ENCODE measurements around the gene PFKL. TPM values are rescaled to one million over a fixed set of nuclear protein-coding genes. Genes with fewer than 3 reads are reported as not detected.

Gene PFKL
- total RNA-seq, 1 donor from 2014 or later = 129 TPM

GRCh38 chr21:44331209-44331608 is 31.4 kb downstream of the PFKL start:
- no peak for DNase-seq (ENCODE audit: low spot score)
- no peaks in the 10 kb centered on the region for H3K27me3 Mint-ChIP-seq (ENCODE audit: low read depth)
- no peaks in the 10 kb centered on the region for H3K36me3 Mint-ChIP-seq (ENCODE audit: low read depth)
- H3K27ac Mint-ChIP-seq (ENCODE audit: unreplicated experiment) = no peak overlapping the region
- no peaks in the 10 kb centered on the region for H3K9me3 Mint-ChIP-seq (ENCODE audit: low read depth)
- H3K4me3 Mint-ChIP-seq (ENCODE audit: unreplicated experiment) = no peak overlapping the region
- no peak for TF ChIP-seq CTCF (IDR thresholded peaks at IDR 0.05)
- peaks cover 5% of the 10 kb centered on the region for H3K4me1 Mint-ChIP-seq (ENCODE audit: low read depth)

GRCh38 chr21:44331650-44332307 is 31.9 kb downstream of the PFKL start:
- no peaks in the 10 kb centered on the region for H3K27me3 Mint-ChIP-seq (ENCODE audit: low read depth)
- no peak for DNase-seq (ENCODE audit: low spot score)
- peaks cover 5% of the 10 kb centered on the region for H3K4me1 Mint-ChIP-seq (ENCODE audit: low read depth)
- no peak for TF ChIP-seq CTCF (IDR thresholded peaks at IDR 0.05)
- no peaks in the 10 kb centered on the region for H3K9me3 Mint-ChIP-seq (ENCODE audit: low read depth)
- peak overlapping the region; percentile 61 for H3K27ac Mint-ChIP-seq (ENCODE audit: unreplicated experiment)
- no peak overlapping the region for H3K4me3 Mint-ChIP-seq (ENCODE audit: unreplicated experiment)
- no peaks in the 10 kb centered on the region for H3K36me3 Mint-ChIP-seq (ENCODE audit: low read depth)

GRCh38 chr21:44332383-44332782 is 32.5 kb downstream of the PFKL start:
- no peak for TF ChIP-seq CTCF (IDR thresholded peaks at IDR 0.05)
- no peak for DNase-seq (ENCODE audit: low spot score)
- H3K36me3 Mint-ChIP-seq (ENCODE audit: low read depth) = no peaks in the 10 kb centered on the region
- H3K27ac Mint-ChIP-seq (ENCODE audit: unreplicated experiment) = no peak overlapping the region
- peaks cover 5% of the 10 kb centered on the region for H3K4me1 Mint-ChIP-seq (ENCODE audit: low read depth)
- H3K9me3 Mint-ChIP-seq (ENCODE audit: low read depth) = no peaks in the 10 kb centered on the region
- no peak overlapping the region for H3K4me3 Mint-ChIP-seq (ENCODE audit: unreplicated experiment)
- no peaks in the 10 kb centered on the region for H3K27me3 Mint-ChIP-seq (ENCODE audit: low read depth)

GRCh38 chr21:44332965-44333364 is 33.1 kb downstream of the PFKL start:
- Mint-ChIP-seq H3K27ac (ENCODE audit: unreplicated experiment) (no peak overlapping the region), H3K27me3 (ENCODE audit: low read depth) (no peaks in the 10 kb centered on the region), H3K9me3 (ENCODE audit: low read depth) (no peaks in the 10 kb centered on the region), H3K4me1 (ENCODE audit: low read depth) (peaks cover 10% of the 10 kb centered on the region), H3K4me3 (ENCODE audit: unreplicated experiment) (no peak overlapping the region), H3K36me3 (ENCODE audit: low read depth) (no peaks in the 10 kb centered on the region)
- TF ChIP-seq CTCF (IDR thresholded peaks at IDR 0.05) = no peak
- no peak for DNase-seq (ENCODE audit: low spot score)

GRCh38 chr21:44333509-44334328 is 33.9 kb downstream of the PFKL start:
- Mint-ChIP-seq H3K27me3 (ENCODE audit: low read depth) (no peaks in the 10 kb centered on the region), H3K4me1 (ENCODE audit: low read depth) (peaks cover 15% of the 10 kb centered on the region), H3K27ac (ENCODE audit: unreplicated experiment) (no peak overlapping the region), H3K4me3 (ENCODE audit: unreplicated experiment) (no peak overlapping the region), H3K9me3 (ENCODE audit: low read depth) (no peaks in the 10 kb centered on the region), H3K36me3 (ENCODE audit: low read depth) (no peaks in the 10 kb centered on the region)
- no peak for TF ChIP-seq CTCF (IDR thresholded peaks at IDR 0.05)
- no peak for DNase-seq (ENCODE audit: low spot score)
